DND-41 (cell line): ENCODE results near the gene IL1RAPL2.

Experiments
- ATAC-seq: fragments of 200-7000 bp; cut with Tn5 transposase; 3 replicates; pipeline ENCODE4 v1.9.1; 2021; ENCODE audit warnings: low read depth; ENCODE audit not compliant: insufficient read depth
- DNase-seq: peaks from one replicate; pipeline ENCODE4 v3.0.0-alpha.2; 2020
- H2AFZ ChIP-seq: 2 replicates; pipeline ENCODE4 v1.6.0; 2012; ENCODE audit warnings: low read depth, low read length
- H3K27ac ChIP-seq: 2 replicates; pipeline ENCODE4 v1.5.1; 2012; ENCODE audit warnings: low read length, inconsistent platforms
- H3K27me3 ChIP-seq: fragments of 200-600 bp; sonication (generic); 2 replicates; pipeline ENCODE4 v1.6.0; 2012; ENCODE audit warnings: low read length, mild to moderate bottlenecking, inconsistent platforms; ENCODE audit not compliant: insufficient read depth, poor library complexity
- H3K36me3 ChIP-seq: 2 replicates; pipeline ENCODE4 v1.5.1; 2012; ENCODE audit warnings: low read length, inconsistent platforms; ENCODE audit not compliant: insufficient read depth
- H3K4me1 ChIP-seq: 2 replicates; pipeline ENCODE4 v1.5.1; 2012; ENCODE audit warnings: mild to moderate bottlenecking, low read length; ENCODE audit not compliant: insufficient read depth
- H3K4me2 ChIP-seq: 2 replicates; pipeline ENCODE4 v1.6.0; 2012; ENCODE audit warnings: mild to moderate bottlenecking, moderate library complexity, low read length, inconsistent platforms; ENCODE audit not compliant: insufficient read depth
- H3K4me3 ChIP-seq, 2 experiments: fragments of 200-600 bp in 1 of 2; shearing (Covaris generic) in 1 of 2; 2 replicates each; pipeline ENCODE4 v1.5.1; 2012 to 2016; ENCODE audit warnings: inconsistent platforms in 2 of 2, low read length in 2 of 2, mild to moderate bottlenecking in 2 of 2, low read depth in 1 of 2, moderate library complexity in 1 of 2
- H3K79me2 ChIP-seq: 2 replicates; pipeline ENCODE4 v1.6.0; 2012; ENCODE audit warnings: low read length, inconsistent platforms; ENCODE audit not compliant: insufficient read depth
- H3K9ac ChIP-seq: 2 replicates; pipeline ENCODE4 v1.6.0; 2012; ENCODE audit warnings: low read depth, mild to moderate bottlenecking, inconsistent platforms, low read length, moderate library complexity
- H3K9me3 ChIP-seq: 2 replicates; pipeline ENCODE4 v1.5.1; 2012; ENCODE audit warnings: low read length, moderate library complexity, mild to moderate bottlenecking, inconsistent platforms; ENCODE audit not compliant: insufficient read depth, severe bottlenecking
- H4K20me1 ChIP-seq: 2 replicates; pipeline ENCODE4 v1.6.0; 2012; ENCODE audit warnings: low read length; ENCODE audit not compliant: insufficient read depth
- EZH2 ChIP-seq: IDR thresholded peaks from 3 replicates; pipeline ENCODE4 v1.6.1; 2012; ENCODE audit warnings: borderline replicate concordance, low read depth, mild to moderate bottlenecking, moderate library complexity, low read length, inconsistent platforms; ENCODE audit not compliant: severe bottlenecking
- TF ChIP-seq, protein P1 (sequence below): IDR thresholded peaks from 2 replicates; pipeline ENCODE4 v1.5.1; 2012; ENCODE audit warnings: borderline replicate concordance, low read length, moderate library complexity, mild to moderate bottlenecking; ENCODE audit not compliant: poor library complexity, severe bottlenecking; ENCODE audit errors: extremely low read depth

IL1RAPL2 gene

DNA sequence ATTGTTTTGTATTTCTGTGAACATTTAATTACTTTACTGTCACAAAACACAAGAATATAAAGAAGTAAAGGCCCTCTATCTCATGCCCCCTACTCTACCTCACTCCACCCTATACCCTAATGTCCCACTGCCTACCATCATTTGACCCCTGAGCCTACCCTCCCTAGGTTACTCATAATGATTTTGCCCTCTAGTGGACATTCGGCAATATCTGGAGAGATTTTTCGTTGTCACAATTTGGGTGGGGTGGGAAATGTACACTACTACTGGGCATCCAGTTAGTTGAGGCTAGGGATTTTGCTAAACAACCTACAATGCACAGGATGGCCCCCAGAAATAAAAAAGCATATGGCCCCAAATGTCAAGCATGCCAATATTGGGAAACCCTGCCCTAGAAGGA lies 644.3 kb downstream of the IL1RAPL2 start:
- Histone ChIP-seq H3K4me3 (no peak overlapping the region), H2AFZ (no peak overlapping the region), H4K20me1 (no peaks in the 10 kb centered on the region), H3K4me2 (no peak overlapping the region), H3K27ac (no peak overlapping the region), H3K4me1 (no peaks in the 10 kb centered on the region), H3K79me2 (no peaks in the 10 kb centered on the region), H3K36me3 (no peaks in the 10 kb centered on the region), H3K9ac (no peak overlapping the region), H3K27me3 (no peaks in the 10 kb centered on the region), H3K9me3 (no peaks in the 10 kb centered on the region)
- no peak for ATAC-seq
- DNase-seq = no peak
- TF ChIP-seq EZH2 = no peak
- TF ChIP-seq, protein P1, sequence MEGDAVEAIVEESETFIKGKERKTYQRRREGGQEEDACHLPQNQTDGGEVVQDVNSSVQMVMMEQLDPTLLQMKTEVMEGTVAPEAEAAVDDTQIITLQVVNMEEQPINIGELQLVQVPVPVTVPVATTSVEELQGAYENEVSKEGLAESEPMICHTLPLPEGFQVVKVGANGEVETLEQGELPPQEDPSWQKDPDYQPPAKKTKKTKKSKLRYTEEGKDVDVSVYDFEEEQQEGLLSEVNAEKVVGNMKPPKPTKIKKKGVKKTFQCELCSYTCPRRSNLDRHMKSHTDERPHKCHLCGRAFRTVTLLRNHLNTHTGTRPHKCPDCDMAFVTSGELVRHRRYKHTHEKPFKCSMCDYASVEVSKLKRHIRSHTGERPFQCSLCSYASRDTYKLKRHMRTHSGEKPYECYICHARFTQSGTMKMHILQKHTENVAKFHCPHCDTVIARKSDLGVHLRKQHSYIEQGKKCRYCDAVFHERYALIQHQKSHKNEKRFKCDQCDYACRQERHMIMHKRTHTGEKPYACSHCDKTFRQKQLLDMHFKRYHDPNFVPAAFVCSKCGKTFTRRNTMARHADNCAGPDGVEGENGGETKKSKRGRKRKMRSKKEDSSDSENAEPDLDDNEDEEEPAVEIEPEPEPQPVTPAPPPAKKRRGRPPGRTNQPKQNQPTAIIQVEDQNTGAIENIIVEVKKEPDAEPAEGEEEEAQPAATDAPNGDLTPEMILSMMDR = no peak

DNA sequence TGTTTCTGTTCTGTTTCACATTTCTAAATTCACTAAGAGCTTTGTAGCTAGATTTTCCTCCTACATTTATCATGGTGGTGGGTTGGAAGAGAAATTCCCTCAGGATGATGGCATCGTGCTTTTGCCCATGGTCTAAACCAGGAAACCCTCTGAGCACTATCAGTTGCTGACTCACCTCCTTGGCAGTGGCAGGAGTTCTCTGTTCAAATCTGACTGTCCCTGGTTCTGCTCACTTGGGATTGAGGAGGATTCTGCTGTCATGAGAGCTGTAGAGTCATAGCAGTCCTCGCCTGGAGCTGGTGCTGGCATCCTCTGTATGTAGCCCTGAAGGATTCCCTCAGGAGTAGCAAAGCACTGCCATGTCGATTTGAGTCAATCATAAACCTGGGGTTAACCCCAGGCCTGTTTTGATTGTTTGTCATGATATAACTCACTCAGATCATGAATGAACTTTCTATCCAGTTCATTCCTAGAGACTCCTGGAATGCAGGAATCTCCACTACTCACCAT lies 645.1 kb downstream of the IL1RAPL2 start:
- H3K4me3 ChIP-seq = no peak overlapping the region
- no peaks in the 10 kb centered on the region for H3K79me2 ChIP-seq
- no peaks in the 10 kb centered on the region for H3K36me3 ChIP-seq
- no peaks in the 10 kb centered on the region for H3K27me3 ChIP-seq
- no peak overlapping the region for H2AFZ ChIP-seq
- no peak for TF ChIP-seq EZH2
- TF ChIP-seq, protein P1 = no peak
- DNase-seq = no peak
- no peak overlapping the region for H3K9ac ChIP-seq
- no peak overlapping the region for H3K27ac ChIP-seq
- ATAC-seq = no peak
- no peaks in the 10 kb centered on the region for H3K4me1 ChIP-seq
- H3K9me3 ChIP-seq = no peaks in the 10 kb centered on the region
- no peak overlapping the region for H3K4me2 ChIP-seq
- H4K20me1 ChIP-seq = no peaks in the 10 kb centered on the region

DNA sequence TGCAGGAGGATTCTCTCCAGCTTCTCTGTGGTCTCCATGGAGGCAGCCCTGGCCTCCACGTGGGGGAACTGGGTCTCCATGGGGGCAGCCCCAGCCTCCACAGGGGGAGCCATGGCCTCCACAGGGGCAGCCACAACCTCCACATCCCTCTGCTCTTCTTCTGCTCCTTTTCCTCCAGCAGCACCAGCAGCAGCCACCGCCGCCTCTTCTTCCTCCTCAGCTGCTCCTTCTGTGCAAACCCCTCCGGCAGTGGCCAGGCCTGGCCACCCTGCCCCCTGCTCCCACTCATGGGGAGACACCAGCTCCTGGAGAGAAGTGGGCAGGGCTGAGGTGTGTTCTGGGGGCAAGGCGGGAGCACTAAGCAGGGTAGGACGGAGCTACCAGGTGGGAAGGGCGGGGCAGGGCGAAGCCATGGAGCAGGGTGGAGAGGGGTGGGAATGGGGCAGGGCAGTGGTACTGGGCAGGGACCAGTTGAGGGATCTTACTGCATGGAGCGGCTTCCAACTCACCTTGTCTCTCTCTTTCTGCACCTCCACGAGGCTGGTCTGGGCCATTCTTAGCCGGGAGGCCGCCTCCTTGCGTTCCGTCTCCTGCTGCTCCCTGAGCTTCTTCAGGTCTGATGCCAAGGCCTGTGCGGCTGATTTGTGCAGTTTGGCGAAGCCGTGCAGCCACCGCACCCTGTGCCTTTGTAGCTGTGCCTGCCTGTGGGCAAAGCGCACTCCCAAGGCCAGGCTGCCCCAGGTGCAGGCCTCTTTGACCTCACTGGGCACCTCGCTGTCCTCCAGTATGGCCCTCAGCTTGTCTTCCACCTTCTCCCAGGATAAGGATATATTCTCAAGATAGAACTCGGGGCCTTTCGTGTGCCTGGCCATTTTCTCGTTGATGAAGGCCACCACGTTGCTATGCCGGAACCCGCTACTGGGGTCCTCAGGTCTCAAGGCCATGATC lies 653.7 kb downstream of the IL1RAPL2 start:
- Histone ChIP-seq H3K4me3 (no peak overlapping the region), H3K4me1 (no peaks in the 10 kb centered on the region), H3K27me3 (no peaks in the 10 kb centered on the region), H4K20me1 (no peaks in the 10 kb centered on the region), H3K27ac (no peak overlapping the region), H2AFZ (no peak overlapping the region), H3K9ac (no peak overlapping the region), H3K36me3 (no peaks in the 10 kb centered on the region), H3K4me2 (no peak overlapping the region), H3K9me3 (no peaks in the 10 kb centered on the region), H3K79me2 (no peaks in the 10 kb centered on the region)
- no peak for ATAC-seq
- no peak for DNase-seq
- no peak for TF ChIP-seq EZH2
- TF ChIP-seq, protein P1 = no peak
